Panc1 (cell line): ENCODE results near the gene SPATA32. TPM values are rescaled to one million over a fixed set of nuclear protein-coding genes. Genes with fewer than 3 reads are reported as not detected.

Experiments used
- ATAC-seq: fragments of 200-7000 bp; cut with Tn5 transposase; 2 replicates; pipeline ENCODE4 v1.9.1; 2020; ENCODE audit warnings: mild to moderate bottlenecking, moderate library complexity
- BruUV-seq: library from RNA; stranded (reverse); fragments of 400-500 nt; replicated peaks from 2 replicates; lab custom pipeline; 2021; lab: Mats Ljungman, UMichigan
- CTCF ChIA-PET: fragments of 300-600 bp; sonication (Branson Sonifier 250); formaldehyde crosslinking; loops from one replicate; lab custom pipeline; 2022; ENCODE audit warnings: antibody characterized with exemption; lab: Charles Lee
- POLR2A ChIA-PET: fragments of 300-600 bp; sonication (Branson Sonifier 250); formaldehyde crosslinking; loops from one replicate; lab custom pipeline; 2022; ENCODE audit warnings: antibody characterized with exemption; lab: Charles Lee
- DNase-seq: peaks from one replicate; pipeline ENCODE4 v3.0.0-alpha.2; 2010; ENCODE audit warnings: low read depth, low spot score
- H3K27ac ChIP-seq: 2 replicates; pipeline ENCODE4 v1.5.1; 2011; ENCODE audit warnings: mild to moderate bottlenecking, low read length, inconsistent platforms
- H3K27me3 ChIP-seq: fragments of 200-500 bp; sonication (Bioruptor generic); 2 replicates; pipeline ENCODE4 v1.6.0; 2014; ENCODE audit warnings: low read length, inconsistent platforms; ENCODE audit not compliant: control insufficient read depth, insufficient read depth
- H3K36me3 ChIP-seq: fragments of 200-500 bp; sonication (Bioruptor generic); 2 replicates; pipeline ENCODE4 v1.5.1; 2014; ENCODE audit warnings: inconsistent platforms, mild to moderate bottlenecking, low read length, moderate library complexity; ENCODE audit not compliant: control insufficient read depth, insufficient read depth
- H3K4me1 ChIP-seq: 2 replicates; pipeline ENCODE4 v1.5.1; 2011; ENCODE audit warnings: inconsistent platforms, mild to moderate bottlenecking, low read length, moderate library complexity; ENCODE audit not compliant: control insufficient read depth, insufficient read depth
- H3K4me3 ChIP-seq, 2 experiments: 2 replicates each; pipeline ENCODE4 v1.5.1; 2011 to 2012; ENCODE audit warnings: low read depth in 2 of 2, low read length in 2 of 2, mild to moderate bottlenecking in 2 of 2, inconsistent platforms in 1 of 2, moderate library complexity in 1 of 2
- H3K9me3 ChIP-seq: fragments of 200-500 bp; sonication (Bioruptor generic); 2 replicates; pipeline ENCODE4 v1.5.1; 2014; ENCODE audit warnings: low read depth, mild to moderate bottlenecking, inconsistent platforms, low read length, moderate library complexity; ENCODE audit not compliant: control insufficient read depth, insufficient read depth
- CTCF ChIP-seq: fragments of 450-650 bp; IDR thresholded peaks from 2 replicates; pipeline ENCODE4 v1.5.1; 2017; ENCODE audit warnings: mild to moderate bottlenecking
- POLR2AphosphoS5 ChIP-seq: IDR thresholded peaks from 2 replicates; pipeline ENCODE4 v1.6.1; 2012; ENCODE audit warnings: mild to moderate bottlenecking, low read depth, low read length, moderate library complexity
- REST ChIP-seq, 2 experiments: IDR thresholded peaks; 2 replicates each; pipeline ENCODE4 v1.6.1; 2011 to 2012; ENCODE audit warnings: low read depth in 2 of 2, control low read depth in 1 of 2, low read length in 1 of 2, mild to moderate bottlenecking in 1 of 2, moderate library complexity in 1 of 2; ENCODE audit not compliant: insufficient read depth in 1 of 2
- SIN3A ChIP-seq: IDR thresholded peaks from 2 replicates; pipeline ENCODE4 v1.6.1; 2012; ENCODE audit warnings: low read depth, mild to moderate bottlenecking, low read length, moderate library complexity, borderline replicate concordance; ENCODE audit not compliant: insufficient read depth
- TCF7L2 ChIP-seq: IDR thresholded peaks from 2 replicates; pipeline ENCODE4 v1.6.1; 2011; ENCODE audit warnings: mild to moderate bottlenecking, low read depth, low read length, inconsistent platforms
- in situ Hi-C: cut with HindIII; loops from 2 replicates; pipeline ENCODE4 v1.10.0; 2016; ENCODE audit warnings: low sequenced_read_pairs, low pct_unique_long_range_greater_than_20kb
- intact Hi-C: fragments of 100-400 bp; cut with micrococcal nuclease; formaldehyde crosslinking; loops from one replicate; pipeline ENCODE4 v1.10.0; 2022; ENCODE audit not compliant: unreplicated experiment
- total RNA-seq: library from RNA; stranded (reverse); gene quantifications from one replicate; pipeline ENCODE4 v1.2.1, GENCODE V29; 2021; ENCODE audit not compliant: unreplicated experiment

The SPATA32 gene
- total RNA-seq, 1 experiment from 2014 or later: 0.26 TPM

GRCh38 chr17:45227101-45227925 is 34.6 kb downstream of the SPATA32 start:
- H3K36me3 ChIP-seq: no peaks in the 10 kb centered on the region
- peak; percentile 35 for ATAC-seq
- peak overlapping the region; percentile 96 for H3K27ac ChIP-seq
- ChIA-PET CTCF (interaction anchor here (1.3 kb wide), 1 partner anchor 8 kb away, joined by 5 read pairs; no protein-coding TSS in a partner anchor), POLR2A (no interaction called here)
- no peak for DNase-seq
- in situ Hi-C loops: no loop called here
- H3K9me3 ChIP-seq: no peaks in the 10 kb centered on the region
- H3K4me3 ChIP-seq: peak overlapping the region; percentile 16 to 39; a peak in 3 of 4 replicates
- H3K27me3 ChIP-seq: no peaks in the 10 kb centered on the region
- intact Hi-C loops: no loop called here
- peaks cover 76% of the 10 kb centered on the region for H3K4me1 ChIP-seq
- BruUV-seq: no TSS peak
- TF ChIP-seq TCF7L2 (no peak), SIN3A (no peak)

- no TSS peak for BruUV-seq
- DNase-seq (no peak), ATAC-seq (no peak)
- H3K27me3 ChIP-seq: no peaks in the 10 kb centered on the region
- H3K4me3 ChIP-seq: peak overlapping the region; percentile 16 to 39; a peak in 3 of 4 replicates
- H3K36me3 ChIP-seq: no peaks in the 10 kb centered on the region
- intact Hi-C loops: no loop called here
- in situ Hi-C loops: no loop called here
- H3K4me1 ChIP-seq: peaks cover 76% of the 10 kb centered on the region
- H3K27ac ChIP-seq: peak overlapping the region; percentile 96
- ChIA-PET CTCF (interaction anchor here (0.6 to 1.3 kb wide), 2 partner anchors 9 to 194 kb away, joined by 4 to 5 read pairs; no protein-coding TSS in a partner anchor), POLR2A (interaction anchor here (0.7 kb wide), 1 partner anchor 78 kb away, joined by 3 read pairs; the partner anchor contains the start of gene HEXIM1)
- no peaks in the 10 kb centered on the region for H3K9me3 ChIP-seq
- TF ChIP-seq TCF7L2 (no peak), POLR2AphosphoS5 (no peak), SIN3A (no peak), CTCF (no peak)
These were observed 35.3 kb downstream of the SPATA32 start for GRCh38 chr17:45226576-45226975.

- no peak for TF ChIP-seq CTCF
- no peak for TF ChIP-seq REST (IDR thresholded peaks at IDR 0.05; ENCODE audit: insufficient read depth in 1 of 2, low read depth in 2 of 2, low read length in 1 of 2)
- TF ChIP-seq POLR2AphosphoS5: no peak
- no peak for TF ChIP-seq SIN3A
- no peak for TF ChIP-seq TCF7L2
- H3K4me3 ChIP-seq: no peak overlapping the region
- no peaks in the 10 kb centered on the region for H3K36me3 ChIP-seq
- CTCF ChIA-PET: interaction anchor here (0.6 to 1.3 kb wide), 2 partner anchors 10 to 194 kb away, joined by 4 to 5 read pairs; no protein-coding TSS in a partner anchor
- no TSS peak for BruUV-seq
- in situ Hi-C loops: no loop called here
- no peak for DNase-seq
- no peaks in the 10 kb centered on the region for H3K27me3 ChIP-seq
- H3K9me3 ChIP-seq: no peaks in the 10 kb centered on the region
- intact Hi-C loops: no loop called here
- POLR2A ChIA-PET: interaction anchor here (0.7 kb wide), 2 partner anchors 8 to 78 kb away, joined by 3 read pairs; partner anchors contain the start of gene HEXIM1
- H3K4me1 ChIP-seq: peaks cover 71% of the 10 kb centered on the region
- peak; percentile 29 for ATAC-seq
- H3K27ac ChIP-seq: peak overlapping the region; percentile 96
These were observed 35.8 kb downstream of the SPATA32 start for GRCh38 chr17:45225964-45226530.
